UCSD-AML1 (cell line): ENCODE data around the gene TBX1.
"Not testable (repeated sequence)": the region's sequence is repeated elsewhere in the genome, so short reads cannot be mapped to it uniquely, and the experiment has no call there.

ENCODE experiments used
- DNase-seq: peaks from one replicate; lab custom pipeline; 2025; ENCODE audit not compliant: unreplicated experiment; lab: John Stamatoyannopoulos, UW

The TBX1 gene

GRCh38 chr22:19779685-19780268, 19.2 kb downstream of the TBX1 start:
- DNase-seq, result no peak

GRCh38 chr22:19782533-19782932, 22.0 kb downstream of the TBX1 start:
- DNase-seq, result no peak

GRCh38 chr22:19783586-19784383, 23.2 kb downstream of the TBX1 start:
- no peak for DNase-seq

- no peak for DNase-seq
Measured at GRCh38 chr22:19784384-19785175, 24.0 kb downstream of the TBX1 start.

- DNase-seq, result no peak
Measured at GRCh38 chr22:19785461-19786263, 25.1 kb downstream of the TBX1 start.

- DNase-seq, result no peak
Measured at GRCh38 chr22:19786264-19786585, 25.6 kb downstream of the TBX1 start.

- DNase-seq, result no peak
Measured at GRCh38 chr22:19786959-19787848, 26.6 kb downstream of the TBX1 start.

- no peak for DNase-seq
Measured at GRCh38 chr22:19787849-19788141, 27.2 kb downstream of the TBX1 start.

- DNase-seq, result no peak
Measured at GRCh38 chr22:19788661-19789225, 28.2 kb downstream of the TBX1 start.

GRCh38 chr22:19789406-19789805, 28.8 kb downstream of the TBX1 start:
- no peak for DNase-seq

- DNase-seq, result no peak
Measured at GRCh38 chr22:19789828-19790227, 29.2 kb downstream of the TBX1 start.

GRCh38 chr22:19791243-19791642, 30.7 kb downstream of the TBX1 start:
- no peak for DNase-seq

GRCh38 chr22:19791894-19792293, 31.3 kb downstream of the TBX1 start:
- DNase-seq, result no peak

- not testable (repeated sequence) for DNase-seq
Measured at GRCh38 chr22:19792383-19792896, 31.9 kb downstream of the TBX1 start.

- no peak for DNase-seq
Measured at GRCh38 chr22:19793161-19793560, 32.6 kb downstream of the TBX1 start.

- no peak for DNase-seq
Measured at GRCh38 chr22:19793661-19794310, 33.2 kb downstream of the TBX1 start.

- no peak for DNase-seq
Measured at GRCh38 chr22:19795617-19796008, 35.0 kb downstream of the TBX1 start.

- no peak for DNase-seq
Measured at GRCh38 chr22:19796160-19796559, 35.6 kb downstream of the TBX1 start.
